ENCODE results near the gene OR1B1.
"Not testable (repeated sequence)": the region's sequence is repeated elsewhere in the genome, so short reads cannot be mapped to it uniquely, and the experiment has no call there.

The OR1B1 gene

DNA sequence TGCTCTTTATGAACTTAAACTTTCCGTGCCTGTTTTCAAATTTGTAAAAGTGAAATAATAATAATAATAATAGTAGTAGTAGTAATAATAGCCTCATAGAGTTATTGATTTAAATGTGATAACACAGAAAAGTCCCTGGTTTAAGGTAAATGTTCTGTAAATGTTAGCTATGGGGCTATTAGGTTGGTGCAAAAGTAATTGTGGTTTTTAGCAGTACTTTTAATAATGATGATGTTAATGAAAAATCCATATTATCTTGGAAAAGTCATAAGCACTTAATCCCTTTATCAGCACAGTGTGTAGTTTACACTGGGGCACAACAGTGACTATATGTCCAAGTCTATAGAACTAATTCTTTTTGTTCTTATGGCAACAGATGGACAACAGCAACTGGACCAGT is 43.1 kb downstream of the OR1B1 start, which contains the start of gene OR1Q1:
Gene OR1Q1, plus strand, starts transcription at position 377 of the 400 bp plus-strand sequence. Its CDS starts 0 bp downstream, at position 377.
- no peaks in the 10 kb centered on the region for H3K4me1 ChIP-seq (ENCODE audit: low read depth, poor library complexity, severe bottlenecking)
- no peaks in the 10 kb centered on the region for H3K79me2 ChIP-seq (ENCODE audit: insufficient read depth, low read depth)
- H2AFZ ChIP-seq (ENCODE audit: low read depth), result no peak within 1 kb of the TSS
- no peak within 1 kb of the TSS for H3K9ac ChIP-seq
- H4K20me1 ChIP-seq (ENCODE audit: insufficient read depth), result no peaks in the 10 kb centered on the region
- H3K27ac ChIP-seq, result no peak within 1 kb of the TSS
- no peaks in the 10 kb centered on the region for H3K36me3 ChIP-seq (ENCODE audit: insufficient read depth)
- no peak within 1 kb of the TSS for H3K4me3 ChIP-seq (IDR thresholded peaks at IDR 0.05; ENCODE audit: insufficient read depth, low read depth, low read length)
- TF ChIP-seq, protein P1, sequence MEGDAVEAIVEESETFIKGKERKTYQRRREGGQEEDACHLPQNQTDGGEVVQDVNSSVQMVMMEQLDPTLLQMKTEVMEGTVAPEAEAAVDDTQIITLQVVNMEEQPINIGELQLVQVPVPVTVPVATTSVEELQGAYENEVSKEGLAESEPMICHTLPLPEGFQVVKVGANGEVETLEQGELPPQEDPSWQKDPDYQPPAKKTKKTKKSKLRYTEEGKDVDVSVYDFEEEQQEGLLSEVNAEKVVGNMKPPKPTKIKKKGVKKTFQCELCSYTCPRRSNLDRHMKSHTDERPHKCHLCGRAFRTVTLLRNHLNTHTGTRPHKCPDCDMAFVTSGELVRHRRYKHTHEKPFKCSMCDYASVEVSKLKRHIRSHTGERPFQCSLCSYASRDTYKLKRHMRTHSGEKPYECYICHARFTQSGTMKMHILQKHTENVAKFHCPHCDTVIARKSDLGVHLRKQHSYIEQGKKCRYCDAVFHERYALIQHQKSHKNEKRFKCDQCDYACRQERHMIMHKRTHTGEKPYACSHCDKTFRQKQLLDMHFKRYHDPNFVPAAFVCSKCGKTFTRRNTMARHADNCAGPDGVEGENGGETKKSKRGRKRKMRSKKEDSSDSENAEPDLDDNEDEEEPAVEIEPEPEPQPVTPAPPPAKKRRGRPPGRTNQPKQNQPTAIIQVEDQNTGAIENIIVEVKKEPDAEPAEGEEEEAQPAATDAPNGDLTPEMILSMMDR (conservative IDR thresholded peaks at IDR 0.05; ENCODE audit: low read depth, low read length), result no peak
- H3K27me3 ChIP-seq (ENCODE audit: insufficient read depth, low read depth), result no peaks in the 10 kb centered on the region
- H3K4me2 ChIP-seq, result no peak within 1 kb of the TSS

DNA sequence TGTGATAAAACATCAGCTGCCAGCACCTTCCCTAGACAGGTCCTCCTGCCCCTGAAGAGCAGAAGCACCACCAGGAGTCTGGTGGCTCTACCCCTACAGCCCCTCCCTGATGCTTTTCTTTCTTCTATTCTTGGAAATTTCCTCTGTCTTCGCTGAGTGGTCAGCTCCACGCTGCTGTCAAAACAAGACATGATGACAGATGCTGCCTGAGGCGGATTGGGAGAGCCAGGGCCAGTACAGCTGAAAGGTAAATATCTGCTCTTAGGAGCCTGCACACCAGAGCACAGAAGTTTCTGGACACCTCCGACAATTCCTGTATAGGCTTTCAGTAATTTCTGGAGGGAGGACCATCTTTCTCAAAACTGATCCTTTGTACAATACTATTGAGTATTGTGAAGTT is 47.6 kb downstream of the OR1B1 start:
- no peaks in the 10 kb centered on the region for H3K79me2 ChIP-seq (ENCODE audit: insufficient read depth, low read depth)
- H2AFZ ChIP-seq (ENCODE audit: low read depth), result no peak overlapping the region
- H3K9ac ChIP-seq, result no peak overlapping the region
- H3K36me3 ChIP-seq (ENCODE audit: insufficient read depth), result no peaks in the 10 kb centered on the region
- no peak overlapping the region for H3K4me2 ChIP-seq
- H3K4me1 ChIP-seq (ENCODE audit: low read depth, poor library complexity, severe bottlenecking), result no peaks in the 10 kb centered on the region
- no peaks in the 10 kb centered on the region for H4K20me1 ChIP-seq (ENCODE audit: insufficient read depth)
- no peaks in the 10 kb centered on the region for H3K27me3 ChIP-seq (ENCODE audit: insufficient read depth, low read depth)
- no peak overlapping the region for H3K27ac ChIP-seq
- TF ChIP-seq, protein P1 (conservative IDR thresholded peaks at IDR 0.05; ENCODE audit: low read depth, low read length), result no peak
- no peak overlapping the region for H3K4me3 ChIP-seq (IDR thresholded peaks at IDR 0.05; ENCODE audit: insufficient read depth, low read depth, low read length)

DNA sequence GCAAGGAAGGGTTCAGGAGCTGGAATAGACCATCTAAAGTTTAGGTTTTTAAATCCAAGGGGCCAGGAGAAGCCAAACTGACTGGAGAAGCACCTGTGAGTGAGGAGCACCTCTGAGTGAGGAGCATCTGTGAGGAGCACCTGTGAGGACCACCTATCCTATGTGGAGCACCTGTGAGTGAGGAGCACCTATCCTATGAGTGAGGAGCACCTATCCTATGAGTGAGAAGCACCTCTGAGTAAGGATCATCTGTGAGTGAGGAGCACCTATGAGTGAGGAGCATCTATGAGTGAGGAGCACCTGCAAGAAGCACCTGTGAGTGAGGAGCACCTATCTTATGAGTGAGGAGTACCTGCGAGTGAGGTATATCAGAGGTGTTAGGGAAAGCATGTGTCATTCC is 50.8 kb downstream of the OR1B1 start:
- Histone ChIP-seq H3K27me3 (ENCODE audit: insufficient read depth, low read depth) (no peaks in the 10 kb centered on the region), H2AFZ (ENCODE audit: low read depth) (no peak overlapping the region), H3K4me2 (no peak overlapping the region), H3K4me1 (ENCODE audit: low read depth, poor library complexity, severe bottlenecking) (no peaks in the 10 kb centered on the region), H3K4me3 (IDR thresholded peaks at IDR 0.05; ENCODE audit: insufficient read depth, low read depth, low read length) (no peak overlapping the region), H4K20me1 (ENCODE audit: insufficient read depth) (no peaks in the 10 kb centered on the region), H3K9ac (no peak overlapping the region), H3K27ac (no peak overlapping the region), H3K36me3 (ENCODE audit: insufficient read depth) (no peaks in the 10 kb centered on the region), H3K79me2 (ENCODE audit: insufficient read depth, low read depth) (no peaks in the 10 kb centered on the region)
- TF ChIP-seq, protein P1 (conservative IDR thresholded peaks at IDR 0.05; ENCODE audit: low read depth, low read length), result no peak

DNA sequence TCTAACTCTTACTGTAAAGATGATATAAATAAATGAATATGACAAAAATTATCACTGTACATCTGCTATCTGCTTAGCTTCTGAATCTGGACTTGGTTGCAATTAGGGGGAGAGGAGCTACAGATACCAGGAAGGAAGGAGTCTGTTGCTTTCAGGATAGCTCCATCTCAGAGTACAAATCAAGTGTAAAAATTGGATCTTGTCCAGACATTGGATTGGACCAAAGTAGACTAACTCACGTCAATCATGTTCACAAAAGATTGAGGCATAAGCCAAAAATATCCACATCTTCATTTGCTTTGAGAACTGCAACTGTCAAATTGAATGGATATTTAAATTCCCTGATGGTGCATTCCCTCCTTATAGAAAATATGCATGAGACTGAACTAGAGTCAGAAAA is 51.7 kb downstream of the OR1B1 start:
- H2AFZ ChIP-seq (ENCODE audit: low read depth), result no peak overlapping the region
- TF ChIP-seq, protein P1 (conservative IDR thresholded peaks at IDR 0.05; ENCODE audit: low read depth, low read length), result no peak
- no peaks in the 10 kb centered on the region for H3K27me3 ChIP-seq (ENCODE audit: insufficient read depth, low read depth)
- H3K4me1 ChIP-seq (ENCODE audit: low read depth, poor library complexity, severe bottlenecking), result no peaks in the 10 kb centered on the region
- no peak overlapping the region for H3K4me2 ChIP-seq
- H3K27ac ChIP-seq, result no peak overlapping the region
- no peaks in the 10 kb centered on the region for H3K79me2 ChIP-seq (ENCODE audit: insufficient read depth, low read depth)
- H3K36me3 ChIP-seq (ENCODE audit: insufficient read depth), result no peaks in the 10 kb centered on the region
- H3K9ac ChIP-seq, result no peak overlapping the region
- no peaks in the 10 kb centered on the region for H4K20me1 ChIP-seq (ENCODE audit: insufficient read depth)
- no peak overlapping the region for H3K4me3 ChIP-seq (IDR thresholded peaks at IDR 0.05; ENCODE audit: insufficient read depth, low read depth, low read length)

DNA sequence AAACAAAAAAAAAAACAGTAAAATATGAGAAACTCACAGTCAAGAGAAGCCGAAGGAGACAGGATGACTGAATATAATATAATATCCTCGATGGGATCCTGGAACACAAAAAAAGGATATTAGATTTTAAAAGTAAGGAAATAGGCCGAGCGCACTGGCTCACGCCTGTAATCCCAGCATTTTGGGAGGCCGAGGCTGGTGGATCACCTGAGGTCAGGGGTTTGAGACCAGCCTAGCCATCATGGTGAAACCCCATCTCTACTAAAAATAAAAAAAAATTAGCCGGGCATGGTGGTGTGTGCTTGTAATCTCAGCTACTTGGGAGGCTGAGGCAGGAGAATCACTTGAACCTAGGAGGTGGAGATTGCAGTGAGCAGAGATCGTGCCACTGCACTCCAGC is 74.1 kb downstream of the OR1B1 start, which contains the start of gene OR1L8:
Gene OR1L8, minus strand, starts transcription at position 101 of the 400 bp plus-strand sequence. CDS start 14,907 bp downstream, outside the sequence.
- not testable (repeated sequence) for H3K4me2 ChIP-seq; H4K20me1 ChIP-seq (ENCODE audit: insufficient read depth); H3K9ac ChIP-seq; H3K27ac ChIP-seq; H3K36me3 ChIP-seq (ENCODE audit: insufficient read depth); H2AFZ ChIP-seq (ENCODE audit: low read depth); H3K79me2 ChIP-seq (ENCODE audit: insufficient read depth, low read depth); H3K27me3 ChIP-seq (ENCODE audit: insufficient read depth, low read depth); H3K4me1 ChIP-seq (ENCODE audit: low read depth, poor library complexity, severe bottlenecking); H3K4me3 ChIP-seq (IDR thresholded peaks at IDR 0.05; ENCODE audit: insufficient read depth, low read depth, low read length)

Measured in KMS-11 (cell line).